PC-3 (cell line): ENCODE data around the gene HMGCS1.

Experiments used
- EZH2 ChIP-seq: fragments of 300-600 bp; sonication (generic); IDR thresholded peaks from one replicate; pipeline ENCODE4 v1.6.1; 2017; ENCODE audit warnings: antibody characterized with exemption, mild to moderate bottlenecking, low read length; ENCODE audit not compliant: unreplicated experiment
- EZH2phosphoT487 ChIP-seq: fragments of 300-600 bp; sonication (generic); IDR thresholded peaks from 2 replicates; pipeline ENCODE4 v1.6.1; 2018; ENCODE audit warnings: mild to moderate bottlenecking, antibody characterized with exemption, low read length, borderline replicate concordance
- TF ChIP-seq, protein P1 (sequence below): fragments of 300-600 bp; sonication (generic); conservative IDR thresholded peaks from 2 replicates; pipeline ENCODE4 v1.5.1; 2017; ENCODE audit warnings: antibody characterized with exemption, low read depth, mild to moderate bottlenecking, low read length

DNA sequence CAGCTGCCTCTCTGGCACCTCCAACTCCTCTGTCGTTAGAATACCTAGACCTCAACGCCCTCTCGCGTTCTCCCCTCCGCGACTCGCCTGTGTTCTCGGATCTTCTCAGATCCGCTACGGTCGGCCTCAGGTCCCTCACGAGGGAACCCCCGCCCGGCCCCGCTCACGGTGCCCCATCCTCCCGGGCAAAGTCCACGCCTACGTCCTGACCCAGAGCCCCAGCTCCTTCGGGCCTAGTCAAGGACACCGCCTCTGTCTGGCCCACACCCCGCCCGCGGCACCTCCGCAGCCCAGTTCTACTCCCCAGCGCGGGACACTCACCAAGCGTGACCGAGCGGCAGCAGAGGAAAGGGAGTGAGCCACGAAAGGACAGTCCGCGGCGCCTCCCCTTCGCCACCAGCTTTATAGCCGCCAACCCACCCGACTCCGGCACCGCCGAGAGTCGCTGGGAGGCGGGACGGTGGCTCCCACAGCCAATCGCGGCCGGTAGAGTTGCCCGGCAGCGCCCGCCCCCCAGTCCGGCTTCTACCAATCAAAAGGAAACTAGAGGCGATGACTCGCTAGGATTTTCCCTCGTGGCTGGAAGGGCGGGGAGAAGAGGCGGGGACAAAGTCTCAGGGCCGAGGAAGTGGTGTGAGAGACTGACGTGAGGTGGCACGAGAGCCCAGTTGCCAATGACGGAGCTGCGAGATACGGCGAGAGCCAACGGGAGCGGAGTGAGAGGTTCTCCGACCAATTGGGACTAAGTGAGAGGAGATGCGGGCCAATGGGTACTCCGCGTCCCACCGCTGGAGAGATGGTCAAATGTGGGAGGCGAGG is at the start of gene HMGCS1:
- TF ChIP-seq EZH2, result no peak
- TF ChIP-seq, protein P1, sequence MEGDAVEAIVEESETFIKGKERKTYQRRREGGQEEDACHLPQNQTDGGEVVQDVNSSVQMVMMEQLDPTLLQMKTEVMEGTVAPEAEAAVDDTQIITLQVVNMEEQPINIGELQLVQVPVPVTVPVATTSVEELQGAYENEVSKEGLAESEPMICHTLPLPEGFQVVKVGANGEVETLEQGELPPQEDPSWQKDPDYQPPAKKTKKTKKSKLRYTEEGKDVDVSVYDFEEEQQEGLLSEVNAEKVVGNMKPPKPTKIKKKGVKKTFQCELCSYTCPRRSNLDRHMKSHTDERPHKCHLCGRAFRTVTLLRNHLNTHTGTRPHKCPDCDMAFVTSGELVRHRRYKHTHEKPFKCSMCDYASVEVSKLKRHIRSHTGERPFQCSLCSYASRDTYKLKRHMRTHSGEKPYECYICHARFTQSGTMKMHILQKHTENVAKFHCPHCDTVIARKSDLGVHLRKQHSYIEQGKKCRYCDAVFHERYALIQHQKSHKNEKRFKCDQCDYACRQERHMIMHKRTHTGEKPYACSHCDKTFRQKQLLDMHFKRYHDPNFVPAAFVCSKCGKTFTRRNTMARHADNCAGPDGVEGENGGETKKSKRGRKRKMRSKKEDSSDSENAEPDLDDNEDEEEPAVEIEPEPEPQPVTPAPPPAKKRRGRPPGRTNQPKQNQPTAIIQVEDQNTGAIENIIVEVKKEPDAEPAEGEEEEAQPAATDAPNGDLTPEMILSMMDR, result 0 out of 2 replicates have a peak, but pooled peaks have one; percentile 28
- no peak for TF ChIP-seq EZH2phosphoT487
